Fibroblast of lung (primary cell): ENCODE results near the gene LCN9.

Experiments used
- CTCF ChIP-seq, 2 donors: IDR thresholded peaks in 1 of 2; conservative IDR thresholded peaks in 1 of 2; 1 replicate in 1 of 2; 2 replicates in 1 of 2; pipeline ENCODE4 v1.5.1; 2011 to 2012; ENCODE audit warnings: low read length in 2 of 2, control low read depth in 1 of 2, inconsistent platforms in 1 of 2, low read depth in 1 of 2, mild to moderate bottlenecking in 1 of 2
- EZH2 ChIP-seq: IDR thresholded peaks from 2 replicates; pipeline ENCODE4 v1.5.1; 2012; ENCODE audit warnings: low read length, control low read depth, mild to moderate bottlenecking; ENCODE audit errors: missing control alignments

GRCh38 chr9:135699440-135699839 lies 36.3 kb downstream of the LCN9 start, which contains the start of gene SOHLH1:
- TF ChIP-seq CTCF (conservative IDR thresholded peaks at IDR 0.05 in 1 of 2, IDR thresholded peaks at IDR 0.05 in 1 of 2; ENCODE audit: low read depth in 1 of 2, low read length in 2 of 2) (no peak), EZH2 (no peak)
